Measurements from ENCODE around the gene PLCH1.

PLCH1 gene

DNA sequence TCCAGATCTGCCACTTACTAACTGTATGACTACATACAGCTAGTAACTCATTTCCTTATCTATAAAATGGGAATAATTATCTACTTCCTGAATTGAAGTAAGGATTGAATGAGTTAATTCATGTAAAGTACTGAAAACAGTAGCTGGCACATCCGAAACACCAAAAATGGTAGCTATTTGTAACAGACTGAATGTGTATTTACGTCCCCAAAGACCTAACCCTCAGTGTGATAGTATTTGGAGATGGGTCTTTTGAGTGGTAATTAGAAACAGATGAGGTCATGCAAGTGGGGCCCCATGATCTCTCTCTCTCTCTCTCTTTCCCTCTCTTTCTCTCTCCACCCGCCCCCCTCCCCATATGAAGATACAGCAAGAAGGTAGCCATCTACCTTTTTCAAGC lies 146.2 kb downstream of the PLCH1 start:
- TF ChIP-seq ARNT (IDR thresholded peaks at IDR 0.05) (no peak), NFRKB (IDR thresholded peaks at IDR 0.05) (no peak), ZNF384 (IDR thresholded peaks at IDR 0.05) (no peak), SP1 (IDR thresholded peaks at IDR 0.05) (no peak), LEF1 (IDR thresholded peaks at IDR 0.05; ENCODE audit: borderline replicate concordance) (no peak), FOXA1 (IDR thresholded peaks at IDR 0.05) (no peak), CTBP1 (IDR thresholded peaks at IDR 0.05; ENCODE audit: borderline replicate concordance) (no peak), L3MBTL2 (conservative IDR thresholded peaks at IDR 0.05) (no peak), HDGF (IDR thresholded peaks at IDR 0.05; ENCODE audit: borderline replicate concordance) (no peak)
- TF ChIP-seq, protein P1, sequence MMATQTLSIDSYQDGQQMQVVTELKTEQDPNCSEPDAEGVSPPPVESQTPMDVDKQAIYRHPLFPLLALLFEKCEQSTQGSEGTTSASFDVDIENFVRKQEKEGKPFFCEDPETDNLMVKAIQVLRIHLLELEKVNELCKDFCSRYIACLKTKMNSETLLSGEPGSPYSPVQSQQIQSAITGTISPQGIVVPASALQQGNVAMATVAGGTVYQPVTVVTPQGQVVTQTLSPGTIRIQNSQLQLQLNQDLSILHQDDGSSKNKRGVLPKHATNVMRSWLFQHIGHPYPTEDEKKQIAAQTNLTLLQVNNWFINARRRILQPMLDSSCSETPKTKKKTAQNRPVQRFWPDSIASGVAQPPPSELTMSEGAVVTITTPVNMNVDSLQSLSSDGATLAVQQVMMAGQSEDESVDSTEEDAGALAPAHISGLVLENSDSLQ (IDR thresholded peaks at IDR 0.05), result no peak
- POLR2A ChIA-PET, result no interaction called here
- CTCF ChIA-PET, result no interaction called here
- DNase-seq (ENCODE audit: extremely low spot score), result no peak

DNA sequence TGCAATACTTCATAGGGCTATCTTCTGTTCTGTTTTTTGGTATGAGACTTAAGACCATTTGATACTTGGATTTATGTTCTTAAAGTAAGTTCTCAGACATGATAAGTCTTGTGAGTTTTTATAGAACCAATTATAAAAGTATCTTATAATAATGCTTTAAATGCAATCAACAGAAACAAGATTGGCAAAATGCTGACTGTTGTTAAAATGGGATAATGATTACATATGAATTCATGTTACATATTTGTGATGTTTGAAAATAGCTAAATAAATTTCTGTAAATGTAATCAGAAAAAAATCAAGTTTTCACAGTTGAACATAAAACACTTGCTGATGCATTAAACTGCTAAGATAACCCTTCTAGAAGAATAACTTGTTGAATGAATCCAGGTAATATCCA lies 148.3 kb downstream of the PLCH1 start:
- TF ChIP-seq SUZ12 (IDR thresholded peaks at IDR 0.05) (no peak), SP1 (IDR thresholded peaks at IDR 0.05) (no peak), TARDBP (IDR thresholded peaks at IDR 0.05) (no peak), ARNT (IDR thresholded peaks at IDR 0.05) (no peak), BHLHE40 (IDR thresholded peaks at IDR 0.05; ENCODE audit: borderline replicate concordance) (no peak), LEF1 (IDR thresholded peaks at IDR 0.05; ENCODE audit: borderline replicate concordance) (no peak), ZNF384 (IDR thresholded peaks at IDR 0.05) (no peak), L3MBTL2 (conservative IDR thresholded peaks at IDR 0.05) (no peak), HDGF (IDR thresholded peaks at IDR 0.05; ENCODE audit: borderline replicate concordance) (no peak), FOXK2 (IDR thresholded peaks at IDR 0.05) (no peak), FOXA1 (IDR thresholded peaks at IDR 0.05) (no peak), CTBP1 (IDR thresholded peaks at IDR 0.05; ENCODE audit: borderline replicate concordance) (no peak), ELF4 (IDR thresholded peaks at IDR 0.05) (no peak), NFRKB (IDR thresholded peaks at IDR 0.05) (no peak)
- TF ChIP-seq, protein P1 (IDR thresholded peaks at IDR 0.05), result no peak
- POLR2A ChIA-PET, result no interaction called here
- DNase-seq (ENCODE audit: extremely low spot score), result no peak
- CTCF ChIA-PET, result no interaction called here

DNA sequence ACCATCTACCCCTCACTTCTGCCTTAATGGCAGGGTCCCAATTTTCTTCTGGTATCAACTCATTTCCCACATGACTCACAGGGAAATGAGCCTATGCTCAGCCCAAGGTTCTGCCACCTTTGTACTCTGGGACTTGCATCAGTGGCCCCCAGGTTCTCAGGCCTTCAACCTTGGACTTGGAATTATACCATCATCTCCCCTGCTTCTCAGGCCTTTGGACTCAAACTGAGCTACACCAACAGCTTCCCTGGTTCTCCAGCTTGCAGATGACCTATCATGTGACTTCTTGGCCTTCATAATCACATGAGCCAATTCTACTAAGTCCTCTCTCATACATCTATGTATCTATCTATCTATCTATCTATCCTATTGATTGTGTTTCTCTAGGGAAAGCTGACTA lies 149.5 kb downstream of the PLCH1 start:
- POLR2A ChIA-PET, result no interaction called here
- no peak for DNase-seq (ENCODE audit: extremely low spot score)
- no peak for TF ChIP-seq BHLHE40 (IDR thresholded peaks at IDR 0.05; ENCODE audit: borderline replicate concordance)
- TF ChIP-seq L3MBTL2 (conservative IDR thresholded peaks at IDR 0.05), result no peak
- TF ChIP-seq NFRKB (IDR thresholded peaks at IDR 0.05), result no peak
- TF ChIP-seq, protein P1 (IDR thresholded peaks at IDR 0.05), result no peak
- no peak for TF ChIP-seq FOXK2 (IDR thresholded peaks at IDR 0.05)
- TF ChIP-seq ELF4 (IDR thresholded peaks at IDR 0.05), result no peak
- TF ChIP-seq ZNF384 (IDR thresholded peaks at IDR 0.05), result no peak
- no peak for TF ChIP-seq SUZ12 (IDR thresholded peaks at IDR 0.05)
- no peak for TF ChIP-seq CTBP1 (IDR thresholded peaks at IDR 0.05; ENCODE audit: borderline replicate concordance)
- no peak for TF ChIP-seq FOXA1 (IDR thresholded peaks at IDR 0.05)
- no peak for TF ChIP-seq HDGF (IDR thresholded peaks at IDR 0.05; ENCODE audit: borderline replicate concordance)
- TF ChIP-seq LEF1 (IDR thresholded peaks at IDR 0.05; ENCODE audit: borderline replicate concordance), result no peak
- no peak for TF ChIP-seq SP1 (IDR thresholded peaks at IDR 0.05)
- TF ChIP-seq TARDBP (IDR thresholded peaks at IDR 0.05), result no peak
- no peak for TF ChIP-seq FOXM1 (IDR thresholded peaks at IDR 0.05; ENCODE audit: borderline replicate concordance)
- no peak for TF ChIP-seq ARNT (IDR thresholded peaks at IDR 0.05)
- CTCF ChIA-PET, result no interaction called here

DNA sequence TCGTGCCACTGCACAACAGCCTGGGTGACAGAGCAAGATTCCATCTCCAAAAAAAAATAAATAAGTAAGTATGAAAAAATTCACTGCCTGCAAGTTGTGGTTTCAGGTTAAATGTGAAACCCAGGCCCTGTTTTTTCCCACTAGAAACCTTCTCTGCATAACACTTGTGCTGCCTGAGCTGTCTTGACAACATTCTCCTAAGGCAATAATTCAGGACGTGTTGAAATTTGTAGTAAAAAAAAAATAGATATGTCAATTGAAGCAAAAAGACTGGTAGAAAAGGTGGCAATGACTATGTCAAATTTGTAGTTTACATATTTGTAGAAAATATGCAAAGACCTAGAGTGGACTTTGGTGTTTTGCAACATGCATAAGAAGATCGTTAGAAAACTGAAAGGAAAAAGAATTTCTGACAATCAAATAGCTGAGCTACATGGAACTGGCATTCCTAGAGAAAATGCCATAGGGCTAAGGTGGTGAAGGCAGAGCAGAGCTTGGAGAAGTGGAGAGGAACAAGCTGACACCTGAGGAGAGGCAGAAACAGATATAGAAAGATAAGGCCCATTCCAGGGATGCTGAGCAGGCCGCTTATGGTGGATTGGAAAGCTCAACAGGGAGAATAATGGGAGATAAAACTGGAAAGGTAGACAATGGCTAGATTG lies 150.2 kb downstream of the PLCH1 start:
- TF ChIP-seq NFRKB (IDR thresholded peaks at IDR 0.05) (no peak), SP1 (IDR thresholded peaks at IDR 0.05) (no peak), ELF4 (IDR thresholded peaks at IDR 0.05) (no peak), ARNT (IDR thresholded peaks at IDR 0.05) (no peak), SUZ12 (IDR thresholded peaks at IDR 0.05) (no peak), L3MBTL2 (conservative IDR thresholded peaks at IDR 0.05) (no peak), FOXA1 (IDR thresholded peaks at IDR 0.05) (no peak), ZNF384 (IDR thresholded peaks at IDR 0.05) (no peak), FOXM1 (IDR thresholded peaks at IDR 0.05; ENCODE audit: borderline replicate concordance) (no peak), BHLHE40 (IDR thresholded peaks at IDR 0.05; ENCODE audit: borderline replicate concordance) (no peak), TARDBP (IDR thresholded peaks at IDR 0.05) (no peak), FOXK2 (IDR thresholded peaks at IDR 0.05) (no peak), HDGF (IDR thresholded peaks at IDR 0.05; ENCODE audit: borderline replicate concordance) (no peak), LEF1 (IDR thresholded peaks at IDR 0.05; ENCODE audit: borderline replicate concordance) (no peak), CTBP1 (IDR thresholded peaks at IDR 0.05; ENCODE audit: borderline replicate concordance) (no peak)
- TF ChIP-seq, protein P1 (IDR thresholded peaks at IDR 0.05), result no peak
- no peak for DNase-seq (ENCODE audit: extremely low spot score)
- ChIA-PET POLR2A (no interaction called here), CTCF (no interaction called here)

DNA sequence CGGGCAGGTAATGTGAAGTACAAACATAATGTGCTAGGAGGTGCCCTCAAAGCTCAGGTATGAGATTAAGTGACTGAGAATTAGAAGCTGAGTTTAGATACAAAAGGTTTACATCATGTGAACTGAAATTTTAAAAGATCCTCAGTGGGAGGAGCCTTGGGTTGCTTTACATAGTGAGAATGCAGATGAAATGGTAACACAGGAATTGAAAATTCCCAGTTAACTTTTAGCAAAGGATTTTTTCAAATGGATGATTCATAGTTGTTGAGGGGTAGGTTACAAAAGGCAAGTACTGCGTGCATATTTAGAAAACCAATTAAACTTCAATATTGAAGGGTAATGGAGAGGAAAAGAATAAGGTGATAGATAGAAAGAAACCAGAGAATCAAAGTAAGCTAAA lies 157.3 kb downstream of the PLCH1 start:
- ChIA-PET POLR2A (no interaction called here), CTCF (no interaction called here)
- no peak for DNase-seq (ENCODE audit: extremely low spot score)
- TF ChIP-seq FOXA1 (IDR thresholded peaks at IDR 0.05), result no peak

DNA sequence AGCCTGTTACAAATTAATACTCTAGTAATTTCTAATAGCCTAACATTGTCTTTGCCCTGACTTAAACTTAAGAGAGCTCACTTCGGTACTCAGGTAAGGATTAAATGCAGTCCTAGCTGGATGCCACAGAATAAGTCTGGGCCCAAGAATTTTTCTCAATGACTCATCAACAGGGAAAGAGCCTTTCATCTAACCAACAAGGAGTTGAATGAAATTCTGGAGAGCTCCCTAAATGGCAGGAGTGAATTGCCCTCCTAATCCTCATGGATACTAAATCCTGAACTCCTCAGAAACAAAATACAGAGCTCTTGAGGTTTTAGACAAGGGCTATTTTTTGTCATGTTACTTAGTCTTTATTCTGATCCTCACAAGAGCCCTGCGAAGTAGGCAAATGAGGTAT lies 159.5 kb downstream of the PLCH1 start:
- ChIA-PET POLR2A (no interaction called here), CTCF (no interaction called here)
- no peak for DNase-seq (ENCODE audit: extremely low spot score)

More for the DNA sequence above, 159.5 kb downstream of the PLCH1 start:
- TF ChIP-seq CTBP1 (IDR thresholded peaks at IDR 0.05; ENCODE audit: borderline replicate concordance) (no peak), FOXA1 (IDR thresholded peaks at IDR 0.05) (no peak), SUZ12 (IDR thresholded peaks at IDR 0.05) (no peak), L3MBTL2 (conservative IDR thresholded peaks at IDR 0.05) (no peak), LEF1 (IDR thresholded peaks at IDR 0.05; ENCODE audit: borderline replicate concordance) (no peak), BHLHE40 (IDR thresholded peaks at IDR 0.05; ENCODE audit: borderline replicate concordance) (no peak), TARDBP (IDR thresholded peaks at IDR 0.05) (no peak), FOXK2 (IDR thresholded peaks at IDR 0.05) (no peak), ZNF384 (IDR thresholded peaks at IDR 0.05) (no peak), ARNT (IDR thresholded peaks at IDR 0.05) (no peak), FOXM1 (IDR thresholded peaks at IDR 0.05; ENCODE audit: borderline replicate concordance) (no peak), NFRKB (IDR thresholded peaks at IDR 0.05) (no peak)
- TF ChIP-seq, protein P1 (IDR thresholded peaks at IDR 0.05), result no peak
